ENCODE data around the gene INPP5A.

- no peak for TF ChIP-seq EZH2 (IDR thresholded peaks at IDR 0.05)
- no peak for TF ChIP-seq CTCF (IDR thresholded peaks at IDR 0.05)
Measured at GRCh38 chr10:132645247-132645530, 107.6 kb downstream of the INPP5A start.
